ENCODE measurements around the gene RPH3AL.

GRCh38 chr17:258045-258734 is 94.4 kb downstream of the RPH3AL start:
- TF ChIP-seq POLR2A (IDR thresholded peaks at IDR 0.05), result no peak
- TF ChIP-seq CTCF (IDR thresholded peaks at IDR 0.05), result no peak
- TF ChIP-seq EP300 (IDR thresholded peaks at IDR 0.05), result no peak

Measured in tibial nerve (tissue), 4 donors.